ENCODE results near the gene ZMIZ1.

Gene ZMIZ1

DNA sequence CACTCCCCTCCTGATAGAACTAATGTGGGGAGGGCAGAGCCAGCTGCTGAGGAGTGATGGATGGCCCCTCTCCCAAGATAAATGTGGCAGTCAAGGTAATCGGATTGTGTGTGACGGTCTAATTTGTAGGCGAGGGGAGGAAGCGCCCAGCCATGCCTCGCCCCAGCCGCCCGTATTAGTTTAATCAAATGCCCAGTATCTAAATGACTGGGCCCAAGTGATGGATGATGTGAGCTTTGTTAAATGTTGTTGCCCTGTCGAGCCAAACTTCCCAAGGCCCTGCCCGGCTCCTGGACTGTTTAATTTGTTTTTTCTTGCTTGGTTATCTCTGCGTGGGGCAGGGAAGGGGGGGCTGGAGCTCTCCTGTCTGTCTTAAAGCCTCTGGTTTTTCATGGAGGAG lies 190.1 kb downstream of the ZMIZ1 start:
- DNase-seq (ENCODE audit: extremely low read depth in 1 of 2, low read depth in 1 of 2), result no peak

DNA sequence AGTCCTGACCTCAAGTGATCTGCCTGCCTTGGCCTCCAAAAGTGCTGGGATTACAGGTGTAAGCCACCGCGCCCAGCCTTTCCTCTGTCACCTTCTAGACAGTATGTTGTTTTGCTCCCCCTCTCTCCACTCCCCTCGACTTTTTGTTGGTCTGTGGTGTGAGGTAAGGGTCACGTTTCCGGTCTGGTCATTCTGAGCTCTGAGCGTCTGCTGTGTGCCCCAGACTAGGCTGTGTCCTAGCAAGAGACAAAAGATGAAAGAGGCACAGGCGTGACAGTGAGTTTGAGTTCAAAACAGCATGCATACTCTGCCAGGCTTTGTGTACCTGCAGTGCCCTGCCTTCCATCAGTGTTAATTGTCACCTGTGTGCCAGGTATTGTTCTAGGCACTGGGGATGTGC lies 191.1 kb downstream of the ZMIZ1 start:
- DNase-seq (ENCODE audit: extremely low read depth in 1 of 2, low read depth in 1 of 2), result no peak

DNA sequence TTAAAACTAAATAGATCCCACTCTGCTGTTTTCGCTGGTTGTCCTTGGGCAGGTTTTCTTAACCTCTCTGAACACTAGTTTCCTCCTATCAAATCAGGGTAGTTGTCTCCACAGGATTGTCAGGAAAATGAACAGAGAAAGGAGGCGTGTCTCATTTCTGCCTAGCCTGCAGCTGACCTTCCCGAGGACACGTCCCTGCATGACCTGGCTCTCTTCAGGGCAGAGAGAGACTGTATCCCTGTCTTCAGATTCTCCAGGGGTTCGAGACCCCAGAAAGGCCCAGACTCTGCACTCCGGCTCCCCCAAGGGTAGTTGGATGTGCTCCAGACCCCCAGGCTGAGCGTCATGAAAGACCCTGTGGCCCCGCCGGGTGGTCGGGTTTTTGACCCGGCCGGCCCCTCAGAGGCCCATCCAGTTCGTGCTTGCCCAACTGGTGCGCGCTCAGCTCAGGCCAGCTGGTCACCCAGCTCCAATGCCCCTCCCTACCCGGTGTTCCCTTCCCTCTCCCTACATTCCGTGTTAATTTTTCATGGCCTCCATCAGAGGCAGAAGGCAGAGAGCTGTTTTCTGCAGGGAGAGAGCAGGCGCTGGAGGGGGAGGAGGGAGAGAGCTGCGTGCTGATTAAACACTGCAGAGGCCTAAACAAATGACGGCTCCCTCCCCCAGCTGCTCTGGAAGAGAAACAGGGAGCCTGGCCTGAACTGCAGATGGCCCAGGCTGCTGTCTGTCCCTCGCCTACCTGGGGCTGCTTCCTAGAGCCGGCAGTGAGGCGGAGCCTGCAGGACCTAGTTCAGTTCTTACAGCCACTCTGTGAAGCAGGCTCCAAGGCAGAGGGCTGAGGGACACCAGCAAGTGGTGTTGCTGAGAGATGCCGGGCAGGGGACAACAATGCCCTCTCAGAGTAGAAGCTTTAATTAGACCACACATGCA lies 192.3 kb downstream of the ZMIZ1 start:
- no peak for DNase-seq (ENCODE audit: extremely low read depth in 1 of 2, low read depth in 1 of 2)

GRCh38 chr10:79262131-79262530 lies 193.4 kb downstream of the ZMIZ1 start:
- no peak for DNase-seq (ENCODE audit: extremely low read depth in 1 of 2, low read depth in 1 of 2)

- DNase-seq (ENCODE audit: extremely low read depth in 1 of 2, low read depth in 1 of 2), result no peak
Measured at GRCh38 chr10:79262959-79263746, 194.4 kb downstream of the ZMIZ1 start.

DNA sequence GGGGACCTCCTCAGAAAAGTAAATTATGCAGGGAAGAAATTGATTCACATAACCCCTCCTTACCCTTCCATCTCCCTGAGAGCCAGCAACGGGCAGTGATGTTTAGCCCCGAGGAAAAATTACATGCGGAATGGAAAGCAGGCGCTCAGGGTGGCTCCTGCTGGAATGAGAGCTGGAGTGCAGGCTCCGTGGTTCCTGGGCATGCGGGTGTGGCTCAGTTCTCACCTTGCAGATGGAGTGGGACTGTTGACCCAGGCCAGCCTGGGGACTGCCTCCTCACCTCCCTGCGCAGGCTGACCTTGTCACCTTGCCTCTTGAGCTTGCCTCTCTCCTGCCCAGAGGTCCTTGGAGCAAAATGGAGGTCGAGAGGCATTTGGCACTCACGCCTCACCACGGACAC lies 195.2 kb downstream of the ZMIZ1 start:
- no peak for DNase-seq (ENCODE audit: extremely low read depth in 1 of 2, low read depth in 1 of 2)

- DNase-seq (ENCODE audit: extremely low read depth in 1 of 2, low read depth in 1 of 2), result no peak
Measured at GRCh38 chr10:79264942-79265341, 196.2 kb downstream of the ZMIZ1 start.

DNA sequence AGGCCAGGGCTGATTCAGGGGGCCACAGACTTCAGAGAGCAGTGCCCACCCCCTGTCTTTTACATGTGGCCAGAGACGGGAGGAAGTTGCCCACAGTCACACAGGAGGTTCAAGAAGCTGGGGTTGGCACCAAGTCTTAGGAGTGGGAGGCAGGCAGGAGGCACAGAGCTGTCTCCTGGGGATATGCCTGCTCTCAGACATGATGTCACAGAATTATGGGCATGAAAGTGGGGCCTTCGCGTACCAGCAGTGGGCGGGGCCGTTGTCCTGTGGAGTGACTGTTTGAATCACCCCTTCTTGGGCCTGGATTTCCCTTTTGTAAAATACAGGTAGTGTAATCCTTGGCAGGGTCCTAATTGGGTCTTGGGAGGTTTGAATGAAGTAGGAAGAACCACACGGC lies 197.3 kb downstream of the ZMIZ1 start:
- no peak for DNase-seq (ENCODE audit: extremely low read depth in 1 of 2, low read depth in 1 of 2)

GRCh38 chr10:79266543-79267312 lies 198.0 kb downstream of the ZMIZ1 start:
- no peak for DNase-seq (ENCODE audit: extremely low read depth in 1 of 2, low read depth in 1 of 2)

GRCh38 chr10:79267499-79267898 lies 198.7 kb downstream of the ZMIZ1 start:
- no peak for DNase-seq (ENCODE audit: extremely low read depth in 1 of 2, low read depth in 1 of 2)

DNA sequence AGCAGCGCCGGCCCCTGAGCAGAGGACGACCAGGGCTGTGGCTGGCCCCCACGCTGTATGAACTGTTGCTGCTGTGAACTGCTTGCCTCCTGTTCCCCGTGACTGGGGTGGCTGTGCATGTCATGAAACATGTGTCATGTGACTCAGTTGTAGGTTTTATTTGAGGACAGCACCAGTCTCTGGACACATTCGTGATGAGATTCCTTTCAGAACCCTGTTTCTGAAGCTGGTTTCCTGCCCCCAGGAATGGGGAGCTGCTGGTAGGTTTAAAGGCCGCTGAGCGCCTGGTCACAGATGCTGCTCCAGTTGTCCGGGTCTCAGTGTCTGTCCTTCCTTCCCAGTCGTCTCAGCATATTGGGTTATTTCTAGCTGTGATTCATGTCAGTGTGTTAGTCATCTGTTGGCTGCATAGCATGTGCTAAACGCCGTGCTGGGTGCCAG lies 199.4 kb downstream of the ZMIZ1 start:
- DNase-seq (ENCODE audit: extremely low read depth in 1 of 2, low read depth in 1 of 2), result no peak

- no peak for DNase-seq (ENCODE audit: extremely low read depth in 1 of 2, low read depth in 1 of 2)
Measured at GRCh38 chr10:79268742-79269141, 200.0 kb downstream of the ZMIZ1 start.

DNA sequence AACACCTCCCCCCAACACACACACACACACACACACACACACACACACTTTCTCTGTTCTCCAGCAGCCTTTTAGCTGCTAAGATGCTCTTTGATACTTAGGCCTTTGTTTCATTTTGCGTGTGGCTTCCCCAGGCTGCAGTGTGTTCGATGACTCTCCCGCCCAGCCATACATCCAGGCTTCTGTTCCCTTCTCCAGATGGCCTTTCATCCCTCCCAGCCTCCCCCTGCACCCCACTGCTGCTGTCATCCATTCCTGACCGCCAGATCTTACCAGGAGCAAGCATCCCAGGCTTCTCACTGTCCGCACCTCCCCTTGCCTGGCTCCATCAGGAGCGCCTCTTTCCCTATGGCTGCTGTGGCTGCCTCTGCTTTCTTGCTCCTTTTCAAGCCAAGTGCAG lies 200.7 kb downstream of the ZMIZ1 start:
- no peak for DNase-seq (ENCODE audit: extremely low read depth in 1 of 2, low read depth in 1 of 2)

- no peak for DNase-seq (ENCODE audit: extremely low read depth in 1 of 2, low read depth in 1 of 2)
Measured at GRCh38 chr10:79269969-79270368, 201.2 kb downstream of the ZMIZ1 start.

GRCh38 chr10:79270466-79271246 lies 201.9 kb downstream of the ZMIZ1 start:
- no peak for DNase-seq (ENCODE audit: extremely low read depth in 1 of 2, low read depth in 1 of 2)

GRCh38 chr10:79272353-79272752 lies 203.6 kb downstream of the ZMIZ1 start:
- DNase-seq (ENCODE audit: extremely low read depth in 1 of 2, low read depth in 1 of 2), result no peak

DNA sequence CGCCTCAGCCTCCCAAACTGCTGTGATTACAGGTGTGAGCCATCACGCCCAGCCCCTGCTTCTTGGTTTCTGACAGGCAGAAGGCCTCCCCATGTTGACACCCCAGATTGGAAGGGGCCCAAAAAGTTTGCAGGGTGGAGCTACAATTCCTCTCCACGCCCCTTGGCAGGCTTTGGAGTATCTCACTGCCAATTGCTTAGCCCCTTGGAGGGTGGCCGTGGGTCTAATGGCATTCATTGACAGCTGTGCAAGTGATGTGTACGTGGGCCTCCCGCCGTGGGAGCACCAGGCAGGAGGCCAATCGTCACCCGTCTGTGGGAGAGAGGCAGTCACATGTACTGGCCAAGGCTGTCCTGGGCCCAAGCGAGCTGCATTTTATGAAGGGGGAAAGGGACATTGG lies 204.8 kb downstream of the ZMIZ1 start:
- DNase-seq (ENCODE audit: extremely low read depth in 1 of 2, low read depth in 1 of 2), result no peak

DNA sequence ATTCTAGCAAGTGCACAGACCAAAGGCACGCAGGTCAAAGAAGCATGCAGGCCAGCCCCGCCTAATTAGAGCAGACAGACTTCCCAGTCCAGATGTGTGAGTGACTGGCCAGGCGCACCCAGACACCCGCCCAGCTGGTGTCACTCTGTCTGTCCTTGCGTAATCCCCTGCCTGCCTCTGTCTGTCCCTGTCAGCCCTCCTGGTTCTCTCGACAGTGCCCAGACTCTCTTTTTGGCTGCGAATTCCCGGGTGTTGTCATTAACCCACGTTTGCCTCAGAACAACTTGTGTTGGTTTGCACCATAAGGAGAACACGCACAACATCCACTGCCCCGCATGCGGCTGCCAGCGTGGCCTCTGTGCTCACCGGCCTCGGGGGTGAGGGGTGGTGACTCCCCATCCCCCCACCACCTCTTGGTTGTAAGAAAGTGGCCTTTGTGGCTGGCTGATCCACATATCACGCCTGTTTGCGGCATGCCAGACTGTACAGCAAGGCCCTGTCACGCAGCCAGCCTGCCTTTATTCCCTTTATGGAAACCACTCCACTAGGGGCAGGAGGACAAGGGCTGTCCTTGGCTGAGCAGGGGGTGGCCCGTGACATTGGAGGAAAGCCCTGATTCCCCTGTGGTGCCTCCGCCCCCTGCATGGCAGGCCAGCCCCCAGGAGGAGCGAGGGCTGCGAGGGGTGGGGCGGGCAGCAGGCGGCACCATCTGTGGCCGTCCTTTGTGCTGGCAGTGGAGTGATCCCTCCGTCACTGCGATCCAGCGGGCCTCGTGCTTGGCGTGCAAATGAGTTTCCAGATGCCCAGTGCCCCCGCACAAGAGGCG lies 205.7 kb downstream of the ZMIZ1 start:
- no peak for DNase-seq (ENCODE audit: extremely low read depth in 1 of 2, low read depth in 1 of 2)

DNA sequence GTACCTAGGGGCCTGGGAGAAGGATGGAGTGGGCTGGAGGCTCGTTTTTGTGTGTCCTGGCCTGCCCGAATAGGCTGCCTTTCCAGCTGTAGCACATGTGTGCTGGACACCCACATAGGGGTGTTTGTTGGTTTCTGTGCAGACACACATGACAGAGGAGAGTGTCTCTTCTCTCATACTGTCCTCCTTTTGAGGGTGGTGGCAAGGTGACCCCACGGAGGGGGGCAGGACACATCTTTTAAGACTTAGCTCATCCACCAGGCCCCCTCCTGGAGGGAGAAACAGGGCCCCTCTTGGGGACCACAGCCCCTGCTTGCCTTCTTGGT lies 206.3 kb downstream of the ZMIZ1 start:
- no peak for DNase-seq (ENCODE audit: extremely low read depth in 1 of 2, low read depth in 1 of 2)

- no peak for DNase-seq (ENCODE audit: extremely low read depth in 1 of 2, low read depth in 1 of 2)
Measured at GRCh38 chr10:79275431-79275851, 206.7 kb downstream of the ZMIZ1 start.
